Neuronal stem cell (in vitro differentiated cells): ENCODE data around the gene KRT9.
"Not testable (repeated sequence)": the region's sequence is repeated elsewhere in the genome, so short reads cannot be mapped to it uniquely, and the experiment has no call there.

ENCODE experiments used
- DNase-seq: peaks from one replicate; pipeline ENCODE4 v3.0.0-alpha.2; 2013; ENCODE audit warnings: low spot score
- H2AFZ ChIP-seq: one replicate; pipeline ENCODE4 v1.6.1; 2013; ENCODE audit warnings: mild to moderate bottlenecking, low read length, inconsistent platforms
- H2AK5ac ChIP-seq: 2 replicates; pipeline ENCODE4 v1.6.1; 2013; ENCODE audit warnings: low read depth, mild to moderate bottlenecking, inconsistent platforms, low read length, moderate library complexity, mixed read lengths
- H2BK120ac ChIP-seq: 2 replicates; pipeline ENCODE4 v1.6.1; 2013; ENCODE audit warnings: low read depth, mild to moderate bottlenecking, inconsistent platforms, low read length, moderate library complexity, mixed read lengths
- H2BK12ac ChIP-seq: one replicate; pipeline ENCODE4 v1.6.1; 2013; ENCODE audit warnings: low read length, inconsistent platforms
- H2BK15ac ChIP-seq: 2 replicates; pipeline ENCODE4 v1.6.1; 2013; ENCODE audit warnings: mild to moderate bottlenecking, low read length, inconsistent platforms, mixed read lengths
- H2BK5ac ChIP-seq: one replicate; pipeline ENCODE4 v1.6.1; 2013; ENCODE audit warnings: inconsistent platforms, mild to moderate bottlenecking, low read length, moderate library complexity
- H3K14ac ChIP-seq: one replicate; pipeline ENCODE4 v1.6.1; 2013; ENCODE audit warnings: low read length, inconsistent platforms
- H3K18ac ChIP-seq: 2 replicates; pipeline ENCODE4 v1.6.1; 2013; ENCODE audit warnings: low read length, inconsistent platforms
- H3K23ac ChIP-seq: 2 replicates; pipeline ENCODE4 v1.6.1; 2013; ENCODE audit warnings: low read depth, mild to moderate bottlenecking, mixed read lengths, low read length, inconsistent platforms; ENCODE audit not compliant: poor library complexity
- H3K27ac ChIP-seq: replicated peaks from 3 replicates; pipeline ENCODE4 v1.5.1; 2013; ENCODE audit warnings: low read length, inconsistent platforms
- H3K27me3 ChIP-seq, 3 experiments: 2 replicates each; pipeline ENCODE4 v1.6.1; 2013; ENCODE audit warnings: low read length in 3 of 3, mild to moderate bottlenecking in 2 of 3, inconsistent platforms in 1 of 3, low read depth in 1 of 3, mixed read lengths in 1 of 3, moderate library complexity in 1 of 3; ENCODE audit not compliant: control insufficient read depth in 3 of 3, insufficient read depth in 3 of 3
- H3K36me3 ChIP-seq, 2 donors: replicated peaks in 1 of 2; 2 replicates each; pipeline ENCODE4 v1.6.1; 2013; ENCODE audit warnings: low read length in 2 of 2; ENCODE audit not compliant: control insufficient read depth in 2 of 2, insufficient read depth in 2 of 2
- H3K4ac ChIP-seq: 2 replicates; pipeline ENCODE4 v1.6.1; 2013; ENCODE audit warnings: inconsistent platforms, mild to moderate bottlenecking, low read length, moderate library complexity
- H3K4me1 ChIP-seq, 2 donors: 1 replicate in 1 of 2; 2 replicates in 1 of 2; pipeline ENCODE4 v1.6.1; 2013; ENCODE audit warnings: low read length in 2 of 2, low read depth in 1 of 2; ENCODE audit not compliant: control insufficient read depth in 2 of 2, insufficient read depth in 1 of 2
- H3K4me2 ChIP-seq: one replicate; pipeline ENCODE4 v1.6.1; 2013; ENCODE audit warnings: mild to moderate bottlenecking, low read length, inconsistent platforms; ENCODE audit not compliant: insufficient read depth, poor library complexity, severe bottlenecking
- H3K4me3 ChIP-seq, 2 donors: 2 replicates each; pipeline ENCODE4 v1.5.1; 2013; ENCODE audit warnings: low read length in 2 of 2, mild to moderate bottlenecking in 2 of 2, inconsistent platforms in 1 of 2, moderate library complexity in 1 of 2
- H3K79me1 ChIP-seq: one replicate; pipeline ENCODE4 v1.6.1; 2013; ENCODE audit warnings: low read depth, mild to moderate bottlenecking, inconsistent platforms, low read length, moderate library complexity
- H3K9ac ChIP-seq: one replicate; pipeline ENCODE4 v1.6.1; 2013; ENCODE audit warnings: mild to moderate bottlenecking, low read depth, low read length, inconsistent platforms; ENCODE audit not compliant: poor library complexity
- H3K9me3 ChIP-seq, 2 donors: replicated peaks in 1 of 2; 2 replicates each; pipeline versions ENCODE3 to v1.6.1; 2013; ENCODE audit warnings: low read length in 2 of 2, mild to moderate bottlenecking in 2 of 2, inconsistent platforms in 1 of 2, low read depth in 1 of 2, mixed read lengths in 1 of 2, moderate library complexity in 1 of 2; ENCODE audit not compliant: control insufficient read depth in 2 of 2, insufficient read depth in 1 of 2
- H4K8ac ChIP-seq: one replicate; pipeline ENCODE4 v1.6.1; 2013; ENCODE audit warnings: low read depth, mild to moderate bottlenecking, inconsistent platforms, low read length, moderate library complexity
- H4K91ac ChIP-seq: one replicate; pipeline ENCODE4 v1.6.1; 2013; ENCODE audit warnings: low read length, low read depth, mild to moderate bottlenecking, inconsistent platforms; ENCODE audit not compliant: poor library complexity
- WGBS, 2 donors: extraction: QIAGEN DNeasy Blood & Tissue Kit; methylation state at CpG; one replicate each; pipeline ENCODE4 v1.1.7; 2013; ENCODE audit warnings: missing lambda C conversion rate in 2 of 2, mixed read lengths in 1 of 2; ENCODE audit not compliant: insufficient read length in 2 of 2, insufficient replicate concordance in 1 of 2; ENCODE audit errors: extremely low coverage in 2 of 2; 5-methylcytosine and 5-hydroxymethylcytosine counted together

KRT9 gene

GRCh38 chr17:41578538-41578937 lies 6.7 kb upstream of the KRT9 start:
- Histone ChIP-seq H2BK12ac (no peak overlapping the region), H3K4ac (no peak overlapping the region), H3K9me3 (no peaks in the 10 kb centered on the region), H2AFZ (no peak overlapping the region), H3K14ac (no peak overlapping the region), H3K4me3 (no peak overlapping the region), H4K91ac (no peak overlapping the region), H3K79me1 (no peaks in the 10 kb centered on the region), H3K4me2 (no peak overlapping the region), H3K18ac (no peak overlapping the region), H2BK120ac (no peak overlapping the region), H2BK15ac (no peak overlapping the region), H3K27me3 (no peaks in the 10 kb centered on the region), H4K8ac (no peak overlapping the region), H3K23ac (no peak overlapping the region), H2BK5ac (no peak overlapping the region), H3K9ac (no peak overlapping the region), H2AK5ac (no peak overlapping the region), H3K36me3 (no peaks in the 10 kb centered on the region), H3K4me1 (peaks cover 0 to 5% of the 10 kb centered on the region in 2 donors), H3K27ac (no peak overlapping the region)
- DNase-seq = no peak
- no CpG with 5 or more reads among the region's 1 CpG for WGBS, 2 donors

GRCh38 chr17:41576740-41577139 lies 4.9 kb upstream of the KRT9 start:
- not testable (repeated sequence) for H3K4me1 ChIP-seq, H3K36me3 ChIP-seq, H2AFZ ChIP-seq, H2BK120ac ChIP-seq, H4K91ac ChIP-seq, DNase-seq, H2BK5ac ChIP-seq, H3K27me3 ChIP-seq, H2BK15ac ChIP-seq, H3K14ac ChIP-seq, H3K4ac ChIP-seq, H3K4me2 ChIP-seq, H3K9me3 ChIP-seq, H3K18ac ChIP-seq, H3K9ac ChIP-seq, H3K27ac ChIP-seq, H3K79me1 ChIP-seq, H3K4me3 ChIP-seq, H2BK12ac ChIP-seq, H4K8ac ChIP-seq
- Histone ChIP-seq H2AK5ac (peak overlapping the region; percentile 6), H3K23ac (peak overlapping the region; percentile 2)
- WGBS, 2 donors = no CpG with 5 or more reads among the region's 4 CpGs

GRCh38 chr17:41575336-41575735 lies 3.5 kb upstream of the KRT9 start:
- H2BK120ac ChIP-seq = no peak overlapping the region
- H2BK12ac ChIP-seq = no peak overlapping the region
- WGBS, 2 donors = no CpG with 5 or more reads among the region's 3 CpGs

GRCh38 chr17:41567317-41567716 lies 4.5 kb downstream of the KRT9 start:
- no peak overlapping the region for H2AFZ ChIP-seq
- no peak overlapping the region for H4K91ac ChIP-seq
- no CpG with 5 or more reads among the region's 6 CpGs for WGBS, 2 donors
- H3K9ac ChIP-seq = no peak overlapping the region
- no peak overlapping the region for H2BK15ac ChIP-seq
- no peak overlapping the region for H3K4me3 ChIP-seq
- no peak overlapping the region for H3K27ac ChIP-seq
- H2AK5ac ChIP-seq = no peak overlapping the region
- DNase-seq = no peak
- no peaks in the 10 kb centered on the region for H3K4me1 ChIP-seq
- H3K79me1 ChIP-seq = no peaks in the 10 kb centered on the region
- no peaks in the 10 kb centered on the region for H3K9me3 ChIP-seq
- H4K8ac ChIP-seq = no peak overlapping the region
- H3K27me3 ChIP-seq = peaks cover 0 to 3% (median 0%) of the 10 kb centered on the region in 3 experiments
- H3K4me2 ChIP-seq = no peak overlapping the region
- H2BK5ac ChIP-seq = no peak overlapping the region
- H3K36me3 ChIP-seq = no peaks in the 10 kb centered on the region
- no peak overlapping the region for H2BK120ac ChIP-seq
- no peak overlapping the region for H3K23ac ChIP-seq
- H3K4ac ChIP-seq = no peak overlapping the region
- H2BK12ac ChIP-seq = no peak overlapping the region
- H3K14ac ChIP-seq = no peak overlapping the region
- H3K18ac ChIP-seq = no peak overlapping the region

More at GRCh38 chr17:41575336-41575735, 3.5 kb upstream of the KRT9 start:
- Histone ChIP-seq H3K9me3 (no peaks in the 10 kb centered on the region), H3K4me1 (peaks cover 0 to 5% of the 10 kb centered on the region in 2 donors), H4K91ac (no peak overlapping the region), H3K4me3 (no peak overlapping the region), H3K23ac (no peak overlapping the region), H3K14ac (no peak overlapping the region), H3K9ac (no peak overlapping the region), H3K4me2 (no peak overlapping the region), H2BK5ac (no peak overlapping the region), H2AFZ (no peak overlapping the region), H3K27ac (no peak overlapping the region), H2BK15ac (no peak overlapping the region), H2AK5ac (no peak overlapping the region), H3K27me3 (peaks cover 0 to 9% (median 0%) of the 10 kb centered on the region in 3 experiments), H3K79me1 (no peaks in the 10 kb centered on the region), H4K8ac (no peak overlapping the region), H3K18ac (no peak overlapping the region), H3K36me3 (no peaks in the 10 kb centered on the region), H3K4ac (no peak overlapping the region)
- no peak for DNase-seq
